HFFc6 (cell line): Measurements from ENCODE around the gene ACTN3. TPM values are rescaled to one million over a fixed set of nuclear protein-coding genes. Genes with fewer than 3 reads are reported as not detected.
"Not testable (repeated sequence)": the region's sequence is repeated elsewhere in the genome, so short reads cannot be mapped to it uniquely, and the experiment has no call there.

Experiments
- DNase-seq: peaks from one replicate; pipeline ENCODE4 v3.0.0-alpha.2; 2018
- H3K27ac Mint-ChIP-seq: 2 replicates; pipeline ENCODE4 v1.8.0; 2020; ENCODE audit warnings: mild to moderate bottlenecking, mixed read lengths
- H3K27me3 Mint-ChIP-seq: 2 replicates; pipeline ENCODE4 v1.8.0; 2021; ENCODE audit warnings: mild to moderate bottlenecking, moderate library complexity, mixed read lengths; ENCODE audit not compliant: insufficient read depth
- H3K36me3 Mint-ChIP-seq: 2 replicates; pipeline ENCODE4 v1.8.0; 2021; ENCODE audit warnings: low read depth, mixed read lengths
- H3K4me1 Mint-ChIP-seq: 2 replicates; pipeline ENCODE4 v1.8.0; 2020; ENCODE audit warnings: low read depth, mixed read lengths
- H3K4me3 Mint-ChIP-seq: 2 replicates; pipeline ENCODE4 v1.8.0; 2020; ENCODE audit warnings: mild to moderate bottlenecking, moderate library complexity, mixed read lengths
- H3K9me3 Mint-ChIP-seq: 2 replicates; pipeline ENCODE4 v1.8.0; 2020; ENCODE audit warnings: mild to moderate bottlenecking, mixed read lengths
- CTCF ChIP-seq: fragments of 200-600 bp; sonication (generic); IDR thresholded peaks from 2 replicates; pipeline ENCODE4 v1.5.0; 2021; ENCODE audit warnings: antibody characterized with exemption, mild to moderate bottlenecking
- total RNA-seq, 6 experiments: library from RNA; stranded (reverse); fragmentation: NEBNext Ultra II Directional; extraction: Animal tissue kit (Norgen Biotek cat#: 25700); gene quantifications; 2 replicates in 1 of 6; 3 replicates in 5 of 6; pipeline ENCODE4 v1.2.3, GENCODE V29; 2021

The ACTN3 gene
- total RNA-seq, 6 experiments from 2014 or later = 0.07 to 0.24 (median 0.10) TPM; not detected in 2

GRCh38 chr11:66539870-66540213 lies 6.9 kb upstream of the ACTN3 start:
- peaks cover 3% of the 10 kb centered on the region for H3K27me3 Mint-ChIP-seq
- TF ChIP-seq CTCF = no peak
- no peak overlapping the region for H3K4me3 Mint-ChIP-seq
- no peak overlapping the region for H3K27ac Mint-ChIP-seq
- no peaks in the 10 kb centered on the region for H3K9me3 Mint-ChIP-seq
- H3K36me3 Mint-ChIP-seq = peaks cover 11% of the 10 kb centered on the region
- DNase-seq = no peak
- peaks cover 30% of the 10 kb centered on the region for H3K4me1 Mint-ChIP-seq

GRCh38 chr11:66540598-66540997 lies 6.1 kb upstream of the ACTN3 start:
- H3K4me1 Mint-ChIP-seq = peaks cover 36% of the 10 kb centered on the region
- peaks cover 11% of the 10 kb centered on the region for H3K36me3 Mint-ChIP-seq
- H3K4me3 Mint-ChIP-seq, H3K9me3 Mint-ChIP-seq, H3K27me3 Mint-ChIP-seq, H3K27ac Mint-ChIP-seq, DNase-seq: not testable (repeated sequence)

GRCh38 chr11:66541892-66542291 lies 4.8 kb upstream of the ACTN3 start:
- Mint-ChIP-seq H3K4me1 (peaks cover 36% of the 10 kb centered on the region), H3K27ac (peak overlapping the region; percentile 60; the same call in 1 of the 2 replicates), H3K27me3 (peaks cover 3% of the 10 kb centered on the region), H3K9me3 (no peaks in the 10 kb centered on the region), H3K4me3 (no peak overlapping the region), H3K36me3 (peaks cover 11% of the 10 kb centered on the region)
- DNase-seq = no peak
- TF ChIP-seq CTCF = no peak

- TF ChIP-seq CTCF = no peak
- peak overlapping the region; percentile 60 for H3K27ac Mint-ChIP-seq
- H3K27me3 Mint-ChIP-seq = peaks cover 3% of the 10 kb centered on the region
- H3K36me3 Mint-ChIP-seq = peaks cover 9% of the 10 kb centered on the region
- no peaks in the 10 kb centered on the region for H3K9me3 Mint-ChIP-seq
- H3K4me1 Mint-ChIP-seq = peaks cover 36% of the 10 kb centered on the region
- no peak overlapping the region for H3K4me3 Mint-ChIP-seq
- DNase-seq = no peak
Measured at GRCh38 chr11:66542362-66542761, 4.3 kb upstream of the ACTN3 start.

- Mint-ChIP-seq H3K4me1 (peaks cover 36% of the 10 kb centered on the region), H3K36me3 (peaks cover 7% of the 10 kb centered on the region), H3K27me3 (peaks cover 3% of the 10 kb centered on the region), H3K9me3 (no peaks in the 10 kb centered on the region), H3K27ac (0 out of 2 replicates have a peak overlapping the region, but pooled peaks have one; percentile 35), H3K4me3 (no peak overlapping the region)
- no peak for DNase-seq
- TF ChIP-seq CTCF = peak; percentile 28
Measured at GRCh38 chr11:66543263-66544107, 3.2 kb upstream of the ACTN3 start.

- peaks cover 36% of the 10 kb centered on the region for H3K4me1 Mint-ChIP-seq
- peaks cover 14% of the 10 kb centered on the region for H3K27me3 Mint-ChIP-seq
- not testable (repeated sequence) for DNase-seq, H3K9me3 Mint-ChIP-seq, H3K36me3 Mint-ChIP-seq
- H3K4me3 Mint-ChIP-seq = peak overlapping the region; percentile 88
- peak overlapping the region; percentile 70 for H3K27ac Mint-ChIP-seq
Measured at GRCh38 chr11:66544952-66545351, 1.8 kb upstream of the ACTN3 start.
